Fibroblast of lung (primary cell): Measurements from ENCODE around the gene PLPP1.

ENCODE experiments used
- EZH2 ChIP-seq: IDR thresholded peaks from 2 replicates; pipeline ENCODE4 v1.5.1; 2012; ENCODE audit warnings: low read length, control low read depth, mild to moderate bottlenecking; ENCODE audit errors: missing control alignments
- TF ChIP-seq, protein P1 (sequence below), 2 donors: IDR thresholded peaks in 1 of 2; conservative IDR thresholded peaks in 1 of 2; 1 replicate in 1 of 2; 2 replicates in 1 of 2; pipeline ENCODE4 v1.5.1; 2011 to 2012; ENCODE audit warnings: low read length in 2 of 2, control low read depth in 1 of 2, inconsistent platforms in 1 of 2, low read depth in 1 of 2, mild to moderate bottlenecking in 1 of 2

DNA sequence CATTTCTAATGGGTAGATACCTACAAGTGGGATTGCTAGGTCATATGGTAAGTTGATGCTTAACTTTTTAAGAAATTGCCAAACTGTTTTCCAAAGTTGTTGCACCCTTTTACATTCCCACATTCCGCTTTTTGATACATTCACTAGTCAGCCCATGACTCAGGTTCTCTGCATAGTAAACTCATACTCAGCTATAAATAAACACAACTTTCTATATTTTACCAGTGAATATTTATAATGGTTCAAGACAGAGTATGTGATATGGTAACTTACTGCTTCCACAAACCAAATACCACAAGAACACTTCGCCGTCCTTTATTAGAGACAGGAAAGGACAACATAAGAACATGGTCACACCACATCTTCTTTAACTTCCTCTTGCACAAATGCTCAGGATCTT lies 54.0 kb downstream of the PLPP1 start:
- TF ChIP-seq EZH2, result no peak
- TF ChIP-seq, protein P1, sequence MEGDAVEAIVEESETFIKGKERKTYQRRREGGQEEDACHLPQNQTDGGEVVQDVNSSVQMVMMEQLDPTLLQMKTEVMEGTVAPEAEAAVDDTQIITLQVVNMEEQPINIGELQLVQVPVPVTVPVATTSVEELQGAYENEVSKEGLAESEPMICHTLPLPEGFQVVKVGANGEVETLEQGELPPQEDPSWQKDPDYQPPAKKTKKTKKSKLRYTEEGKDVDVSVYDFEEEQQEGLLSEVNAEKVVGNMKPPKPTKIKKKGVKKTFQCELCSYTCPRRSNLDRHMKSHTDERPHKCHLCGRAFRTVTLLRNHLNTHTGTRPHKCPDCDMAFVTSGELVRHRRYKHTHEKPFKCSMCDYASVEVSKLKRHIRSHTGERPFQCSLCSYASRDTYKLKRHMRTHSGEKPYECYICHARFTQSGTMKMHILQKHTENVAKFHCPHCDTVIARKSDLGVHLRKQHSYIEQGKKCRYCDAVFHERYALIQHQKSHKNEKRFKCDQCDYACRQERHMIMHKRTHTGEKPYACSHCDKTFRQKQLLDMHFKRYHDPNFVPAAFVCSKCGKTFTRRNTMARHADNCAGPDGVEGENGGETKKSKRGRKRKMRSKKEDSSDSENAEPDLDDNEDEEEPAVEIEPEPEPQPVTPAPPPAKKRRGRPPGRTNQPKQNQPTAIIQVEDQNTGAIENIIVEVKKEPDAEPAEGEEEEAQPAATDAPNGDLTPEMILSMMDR (conservative IDR thresholded peaks at IDR 0.05 in 1 of 2, IDR thresholded peaks at IDR 0.05 in 1 of 2; ENCODE audit: low read depth in 1 of 2, low read length in 2 of 2), result no peak
